A549 (cell line): Measurements from ENCODE around the gene SCG5.

Source experiments
- BHLHE40 ChIP-seq: IDR thresholded peaks from 2 replicates; pipeline ENCODE4 v1.6.1; 2012; ENCODE audit warnings: low read depth, low read length, inconsistent platforms
- EP300 ChIP-seq, 2 experiments: fragments of >200 bp; sonication (Bioruptor Twin); formaldehyde crosslinking; IDR thresholded peaks; 2 replicates in 1 of 2; 3 replicates in 1 of 2; pipeline ENCODE4 v1.6.1; 2016 to 2017
- HMGXB4 ChIP-seq: fragments of 250-450 bp; sonication (Bioruptor Pico); IDR thresholded peaks from 2 replicates; pipeline ENCODE4 v1.5.0; 2021; ENCODE audit warnings: mild to moderate bottlenecking, moderate library complexity, borderline replicate concordance
- POLR2A ChIP-seq: IDR thresholded peaks from 2 replicates; pipeline ENCODE4 v1.6.1; 2012; ENCODE audit warnings: mild to moderate bottlenecking, low read length
- RCOR1 ChIP-seq: fragments of 150-350 bp; IDR thresholded peaks from 2 replicates; pipeline ENCODE4 v1.6.1; 2014; ENCODE audit warnings: antibody characterized with exemption, low read length, low read depth
- TF ChIP-seq, protein P1 (sequence below): fragments of >200 bp; sonication (Bioruptor Twin); formaldehyde crosslinking; IDR thresholded peaks from 3 replicates; pipeline ENCODE4 v1.5.1; 2016

DNA sequence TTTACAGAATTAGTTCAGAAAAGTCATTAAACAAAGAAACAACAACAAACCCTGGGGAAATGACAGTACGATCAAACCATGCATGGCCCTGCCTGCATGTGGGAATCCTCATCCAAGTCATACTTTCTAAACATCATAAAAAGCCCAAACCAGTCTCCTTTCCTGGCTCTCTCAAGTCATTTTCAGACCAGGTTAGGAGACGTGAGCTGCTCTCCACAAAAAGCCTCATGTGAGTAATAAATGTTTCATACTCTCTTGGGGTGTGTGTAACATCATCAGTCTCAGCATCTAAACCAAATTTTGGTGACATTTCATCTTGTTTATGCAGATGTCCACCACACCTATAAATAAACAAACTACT lies 95.2 kb downstream of the SCG5 start:
- TF ChIP-seq, protein P1, sequence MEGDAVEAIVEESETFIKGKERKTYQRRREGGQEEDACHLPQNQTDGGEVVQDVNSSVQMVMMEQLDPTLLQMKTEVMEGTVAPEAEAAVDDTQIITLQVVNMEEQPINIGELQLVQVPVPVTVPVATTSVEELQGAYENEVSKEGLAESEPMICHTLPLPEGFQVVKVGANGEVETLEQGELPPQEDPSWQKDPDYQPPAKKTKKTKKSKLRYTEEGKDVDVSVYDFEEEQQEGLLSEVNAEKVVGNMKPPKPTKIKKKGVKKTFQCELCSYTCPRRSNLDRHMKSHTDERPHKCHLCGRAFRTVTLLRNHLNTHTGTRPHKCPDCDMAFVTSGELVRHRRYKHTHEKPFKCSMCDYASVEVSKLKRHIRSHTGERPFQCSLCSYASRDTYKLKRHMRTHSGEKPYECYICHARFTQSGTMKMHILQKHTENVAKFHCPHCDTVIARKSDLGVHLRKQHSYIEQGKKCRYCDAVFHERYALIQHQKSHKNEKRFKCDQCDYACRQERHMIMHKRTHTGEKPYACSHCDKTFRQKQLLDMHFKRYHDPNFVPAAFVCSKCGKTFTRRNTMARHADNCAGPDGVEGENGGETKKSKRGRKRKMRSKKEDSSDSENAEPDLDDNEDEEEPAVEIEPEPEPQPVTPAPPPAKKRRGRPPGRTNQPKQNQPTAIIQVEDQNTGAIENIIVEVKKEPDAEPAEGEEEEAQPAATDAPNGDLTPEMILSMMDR: no peak
- TF ChIP-seq RCOR1 (no peak), EP300 (IDR thresholded peaks at IDR 0.05) (no peak), HMGXB4 (CRISPR knock-in tag) (no peak), POLR2A (no peak), BHLHE40 (no peak)
